PC-9 (cell line): ENCODE measurements around the gene FOXJ3.

ENCODE experiments used
- CTCF ChIP-seq: fragments of 200-600 bp; sonication (generic); conservative IDR thresholded peaks from 2 replicates; pipeline ENCODE4 v1.6.1; 2017; ENCODE audit warnings: mixed run types, antibody characterized with exemption, mild to moderate bottlenecking, moderate library complexity
- EZH2 ChIP-seq: fragments of 200-600 bp; sonication (generic); IDR thresholded peaks from 2 replicates; pipeline ENCODE4 v1.8.0; 2017; ENCODE audit warnings: antibody characterized with exemption, low read depth

GRCh38 chr1:42170779-42171621 lies 164.0 kb downstream of the FOXJ3 start:
- no peak for TF ChIP-seq CTCF
- TF ChIP-seq EZH2 = no peak
